SKM-1 treated with dmso at 0.1 percent for 144 hours (cell line): ENCODE data around the gene GRM5.
"Not testable (repeated sequence)": the region's sequence is repeated elsewhere in the genome, so short reads cannot be mapped to it uniquely, and the experiment has no call there.

Experiments
- DNase-seq: peaks from one replicate; lab custom pipeline; 2025; ENCODE audit not compliant: unreplicated experiment; lab: John Stamatoyannopoulos, UW

The GRM5 gene

GRCh38 chr11:88552379-88553062 is 513.3 kb downstream of the GRM5 start:
- peak; percentile 54 for DNase-seq

GRCh38 chr11:88544656-88545280 is 521.0 kb downstream of the GRM5 start:
- DNase-seq: no peak

- peak; percentile 81 for DNase-seq
Observed at GRCh38 chr11:88543902-88544655, 521.7 kb downstream of the GRM5 start.

- no peak for DNase-seq
Observed at GRCh38 chr11:88541006-88541405, 524.8 kb downstream of the GRM5 start.

GRCh38 chr11:88538098-88538497 is 527.7 kb downstream of the GRM5 start:
- DNase-seq: no peak

- no peak for DNase-seq
Observed at GRCh38 chr11:88537613-88538012, 528.2 kb downstream of the GRM5 start.

GRCh38 chr11:88536616-88537265 is 529.0 kb downstream of the GRM5 start:
- DNase-seq: no peak

- no peak for DNase-seq
Observed at GRCh38 chr11:88535916-88536547, 529.8 kb downstream of the GRM5 start.

GRCh38 chr11:88535266-88535665 is 530.5 kb downstream of the GRM5 start:
- DNase-seq: no peak

GRCh38 chr11:88534706-88535105 is 531.1 kb downstream of the GRM5 start:
- not testable (repeated sequence) for DNase-seq

GRCh38 chr11:88534185-88534584 is 531.6 kb downstream of the GRM5 start:
- DNase-seq: no peak

- no peak for DNase-seq
Observed at GRCh38 chr11:88533001-88533400, 532.8 kb downstream of the GRM5 start.

- DNase-seq: no peak
Observed at GRCh38 chr11:88531831-88532230, 534.0 kb downstream of the GRM5 start.

GRCh38 chr11:88529426-88529825 is 536.4 kb downstream of the GRM5 start:
- no peak for DNase-seq

GRCh38 chr11:88523386-88524071 is 542.3 kb downstream of the GRM5 start:
- peak; percentile 39 for DNase-seq

GRCh38 chr11:88522624-88523385 is 543.0 kb downstream of the GRM5 start:
- DNase-seq: no peak

GRCh38 chr11:88521799-88522201 is 544.0 kb downstream of the GRM5 start:
- no peak for DNase-seq

- no peak for DNase-seq
Observed at GRCh38 chr11:88521399-88521798, 544.4 kb downstream of the GRM5 start.

- DNase-seq: no peak
Observed at GRCh38 chr11:88520391-88520790, 545.4 kb downstream of the GRM5 start.

GRCh38 chr11:88515002-88515401 is 550.8 kb downstream of the GRM5 start:
- no peak for DNase-seq
